GM21737 (cell line): ENCODE measurements around the gene EEF1B2.
"Not testable (repeated sequence)": the region's sequence is repeated elsewhere in the genome, so short reads cannot be mapped to it uniquely, and the experiment has no call there.

Experiments
- ATAC-seq: cut with Tn5 transposase; IDR thresholded peaks from one replicate; pipeline ENCODE4 v1.9.1; 2021; ENCODE audit warnings: mild to moderate bottlenecking, moderate library complexity; ENCODE audit not compliant: unreplicated experiment

The EEF1B2 gene

GRCh38 chr2:206163251-206163880 lies 3.7 kb downstream of the EEF1B2 start:
- ATAC-seq = no peak

GRCh38 chr2:206164261-206164862 lies 4.7 kb downstream of the EEF1B2 start:
- ATAC-seq = no peak

GRCh38 chr2:206168230-206168629 lies 8.5 kb downstream of the EEF1B2 start:
- ATAC-seq = not testable (repeated sequence)

- not testable (repeated sequence) for ATAC-seq
Measured at GRCh38 chr2:206171624-206172397, 12.1 kb downstream of the EEF1B2 start.

GRCh38 chr2:206173147-206173546 lies 13.5 kb downstream of the EEF1B2 start:
- no peak for ATAC-seq

- no peak for ATAC-seq
Measured at GRCh38 chr2:206176121-206176520, 16.4 kb downstream of the EEF1B2 start.

- no peak for ATAC-seq
Measured at GRCh38 chr2:206176901-206177300, 17.2 kb downstream of the EEF1B2 start.

GRCh38 chr2:206181526-206181925 lies 21.8 kb downstream of the EEF1B2 start:
- ATAC-seq = not testable (repeated sequence)

- no peak for ATAC-seq
Measured at GRCh38 chr2:206189691-206190090, 30.0 kb downstream of the EEF1B2 start.

GRCh38 chr2:206190111-206190510 lies 30.4 kb downstream of the EEF1B2 start:
- ATAC-seq = no peak

- no peak for ATAC-seq
Measured at GRCh38 chr2:206190689-206191088, 31.0 kb downstream of the EEF1B2 start.

GRCh38 chr2:206192157-206192556 lies 32.5 kb downstream of the EEF1B2 start:
- ATAC-seq = no peak

GRCh38 chr2:206193671-206194357 lies 34.1 kb downstream of the EEF1B2 start:
- ATAC-seq = no peak

- ATAC-seq = no peak
Measured at GRCh38 chr2:206198677-206199076, 39.0 kb downstream of the EEF1B2 start.

GRCh38 chr2:206201075-206201848 lies 41.6 kb downstream of the EEF1B2 start:
- ATAC-seq = no peak

- no peak for ATAC-seq
Measured at GRCh38 chr2:206202446-206202845, 42.8 kb downstream of the EEF1B2 start.

GRCh38 chr2:206203331-206203730 lies 43.6 kb downstream of the EEF1B2 start:
- ATAC-seq = no peak

GRCh38 chr2:206204710-206205109 lies 45.0 kb downstream of the EEF1B2 start:
- ATAC-seq = no peak

- not testable (repeated sequence) for ATAC-seq
Measured at GRCh38 chr2:206207316-206207715, 47.6 kb downstream of the EEF1B2 start.

GRCh38 chr2:206208900-206209299 lies 49.2 kb downstream of the EEF1B2 start:
- ATAC-seq = no peak
